ENCODE results near the gene TTLL5.

DNA sequence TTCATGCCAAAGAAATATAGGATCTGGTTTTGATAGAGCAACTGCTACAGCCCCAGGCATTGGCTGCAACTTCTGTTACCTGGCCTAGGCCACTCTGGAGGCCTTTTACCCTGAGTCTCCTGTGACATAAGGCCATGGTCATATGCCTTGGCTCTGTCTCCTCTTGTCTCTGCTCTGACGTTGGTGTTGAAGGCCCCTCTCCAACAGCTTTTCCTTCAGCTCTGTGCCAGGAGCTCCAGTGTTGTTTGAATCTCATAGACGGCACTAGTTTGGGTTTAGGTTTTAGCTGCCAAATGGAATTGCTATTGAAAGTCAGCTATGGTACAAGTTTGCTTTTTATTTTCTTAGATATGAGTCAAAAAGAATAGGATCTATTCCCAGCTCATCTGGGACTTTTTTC is 41.1 kb downstream of the TTLL5 start:
- TF ChIP-seq CTCF (IDR thresholded peaks at IDR 0.05) (no peak), POLR2A (IDR thresholded peaks at IDR 0.05) (no peak)
